Activated naive CD8-positive, alpha-beta T cell treated with anti-CD3 and anti-CD28 coated beads, Interleukin-2, amount 50 U/mL, for 16 hours (primary cell): Measurements from ENCODE around the gene SLCO3A1.

Experiments used
- DNase-seq: peaks from one replicate; pipeline ENCODE4 v3.0.0-alpha.2; 2020; ENCODE audit warnings: low read depth, low spot score

Gene SLCO3A1

DNA sequence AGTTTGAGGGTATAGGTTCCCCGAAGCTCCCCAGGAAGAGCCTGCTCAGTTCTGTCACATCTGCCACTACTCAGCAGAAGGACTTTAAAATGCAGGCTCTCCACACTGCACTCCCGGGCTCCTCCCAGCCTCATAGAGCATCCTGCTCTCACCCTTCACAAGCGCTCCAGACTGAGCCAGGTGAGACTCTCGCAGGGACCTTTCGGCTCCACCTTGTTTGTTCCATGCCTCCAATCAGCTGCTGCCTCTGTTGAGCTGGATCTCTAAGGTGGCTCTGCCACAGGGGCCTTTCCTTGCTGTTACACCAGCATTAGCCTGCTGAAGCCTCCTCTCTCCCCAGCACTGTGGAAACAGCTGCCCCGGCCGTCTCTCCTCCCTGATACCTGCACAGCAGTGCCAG, 56.1 kb downstream of the SLCO3A1 start:
- DNase-seq: no peak

DNA sequence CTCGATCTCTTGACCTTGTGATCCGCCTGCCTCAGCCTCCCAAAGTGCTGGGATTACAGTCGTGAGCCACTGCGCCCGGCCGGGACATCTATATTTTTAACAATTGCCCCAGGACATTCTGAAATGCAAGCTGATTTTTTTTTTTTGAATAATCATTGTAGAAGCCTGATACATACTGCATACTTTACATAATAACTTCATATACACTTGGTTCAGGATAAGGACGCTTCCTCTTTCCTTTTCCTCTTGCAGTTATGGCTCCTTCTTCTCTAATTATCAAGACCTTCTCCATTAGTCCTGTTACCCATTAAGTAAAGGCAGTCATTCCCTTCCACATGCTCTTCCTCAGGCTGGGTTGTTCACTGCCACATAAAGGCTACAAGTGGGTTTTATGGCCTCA, 58.3 kb downstream of the SLCO3A1 start:
- DNase-seq: no peak

DNA sequence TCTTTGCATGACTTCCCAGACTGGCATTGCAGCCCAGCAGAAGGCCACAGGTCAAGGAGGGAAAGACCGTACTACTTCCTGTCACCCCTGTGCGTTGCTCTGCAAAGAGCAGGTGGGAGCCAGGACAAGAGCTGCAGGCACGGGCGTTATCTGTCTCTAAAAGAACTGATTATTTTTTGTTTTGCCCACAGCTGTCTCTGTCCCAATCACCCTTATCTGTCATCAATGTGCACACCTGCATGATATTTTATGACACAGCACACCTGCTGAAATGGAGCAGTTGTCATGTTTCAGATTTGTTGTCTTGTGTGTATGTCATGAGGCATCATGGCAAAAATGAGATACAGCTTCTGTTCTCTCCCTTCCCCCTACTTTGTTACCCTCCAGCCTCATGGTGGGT, 58.8 kb downstream of the SLCO3A1 start:
- no peak for DNase-seq

DNA sequence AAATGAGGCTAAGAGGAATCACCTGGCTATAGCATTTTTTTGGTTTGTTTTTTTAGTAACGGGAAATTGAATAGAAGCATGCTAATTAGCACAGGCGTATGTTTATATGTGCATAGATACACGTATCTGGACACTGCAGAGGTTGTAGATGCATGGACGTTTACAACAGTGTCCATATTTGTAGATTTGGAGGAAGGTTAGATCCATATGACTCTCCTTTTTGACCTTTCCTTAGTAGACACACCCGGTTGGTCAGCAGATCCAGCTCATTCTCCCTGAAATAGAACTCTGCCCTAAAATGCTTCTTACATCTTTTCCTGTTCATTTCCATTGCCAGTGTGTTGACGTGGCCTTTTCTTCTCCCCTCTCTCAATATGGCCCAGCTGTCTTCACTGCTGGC, 60.1 kb downstream of the SLCO3A1 start:
- no peak for DNase-seq

DNA sequence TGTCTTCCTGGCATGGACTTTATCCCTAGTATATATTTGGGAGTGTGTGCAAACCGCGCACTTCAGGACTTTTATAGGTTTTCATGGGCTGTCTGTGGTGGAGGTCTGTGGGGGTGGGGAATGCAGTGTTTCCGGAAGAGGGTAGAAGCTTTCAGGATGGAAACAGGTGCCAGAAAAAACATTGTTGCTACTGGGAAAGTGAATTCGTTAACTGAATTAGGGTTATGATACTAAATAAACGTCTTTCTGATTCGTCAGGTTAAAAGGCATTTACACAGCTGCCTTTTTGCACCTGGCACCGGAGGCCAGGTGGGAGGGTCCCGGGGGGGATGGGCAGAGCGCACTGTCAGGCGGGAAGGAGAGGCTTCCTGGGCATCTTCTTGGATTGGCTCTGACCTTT, 62.1 kb downstream of the SLCO3A1 start:
- no peak for DNase-seq

DNA sequence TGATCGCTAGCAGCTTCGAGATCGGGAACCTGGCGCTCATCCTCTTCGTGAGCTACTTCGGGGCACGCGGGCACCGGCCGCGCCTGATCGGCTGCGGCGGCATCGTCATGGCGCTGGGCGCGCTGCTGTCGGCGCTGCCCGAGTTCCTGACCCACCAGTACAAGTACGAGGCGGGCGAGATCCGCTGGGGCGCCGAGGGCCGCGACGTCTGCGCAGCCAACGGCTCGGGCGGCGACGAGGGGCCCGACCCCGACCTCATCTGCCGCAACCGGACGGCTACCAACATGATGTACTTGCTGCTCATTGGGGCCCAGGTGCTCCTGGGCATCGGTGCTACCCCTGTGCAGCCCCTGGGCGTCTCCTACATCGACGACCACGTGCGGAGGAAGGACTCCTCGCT, 62.5 kb downstream of the SLCO3A1 start:
- DNase-seq: no peak

DNA sequence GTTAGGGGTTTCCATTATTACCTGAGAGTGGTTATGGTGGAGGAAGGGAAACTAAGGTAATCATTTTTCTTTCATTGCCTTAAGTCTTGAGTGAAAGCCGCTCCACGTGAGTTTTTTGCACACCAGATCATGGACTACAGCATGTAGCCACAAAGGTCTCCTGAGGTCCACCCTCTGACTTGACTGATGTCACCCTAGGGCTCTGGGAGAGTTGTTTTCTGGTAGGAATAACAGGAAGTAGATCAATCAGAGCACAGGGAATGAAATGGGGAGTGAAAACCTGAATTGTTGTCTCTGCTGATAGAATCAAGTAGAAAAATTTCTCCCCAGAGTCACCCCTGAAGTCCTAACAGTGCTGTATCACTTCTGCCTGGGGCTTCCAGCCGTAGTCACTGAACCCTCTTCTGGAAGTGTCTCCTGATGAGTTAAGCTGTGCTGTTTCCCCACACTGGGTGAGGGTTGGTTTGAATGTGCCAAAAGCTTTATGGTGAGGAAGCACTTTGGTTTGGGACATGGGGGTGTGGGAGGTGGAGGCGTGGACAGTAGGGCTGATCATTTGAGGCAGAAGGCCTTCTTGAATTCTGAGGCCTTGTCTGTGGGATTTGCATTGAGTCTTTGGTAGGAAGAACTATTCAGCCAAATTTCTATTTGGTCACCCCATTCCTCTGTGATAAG, 64.3 kb downstream of the SLCO3A1 start:
- no peak for DNase-seq

DNA sequence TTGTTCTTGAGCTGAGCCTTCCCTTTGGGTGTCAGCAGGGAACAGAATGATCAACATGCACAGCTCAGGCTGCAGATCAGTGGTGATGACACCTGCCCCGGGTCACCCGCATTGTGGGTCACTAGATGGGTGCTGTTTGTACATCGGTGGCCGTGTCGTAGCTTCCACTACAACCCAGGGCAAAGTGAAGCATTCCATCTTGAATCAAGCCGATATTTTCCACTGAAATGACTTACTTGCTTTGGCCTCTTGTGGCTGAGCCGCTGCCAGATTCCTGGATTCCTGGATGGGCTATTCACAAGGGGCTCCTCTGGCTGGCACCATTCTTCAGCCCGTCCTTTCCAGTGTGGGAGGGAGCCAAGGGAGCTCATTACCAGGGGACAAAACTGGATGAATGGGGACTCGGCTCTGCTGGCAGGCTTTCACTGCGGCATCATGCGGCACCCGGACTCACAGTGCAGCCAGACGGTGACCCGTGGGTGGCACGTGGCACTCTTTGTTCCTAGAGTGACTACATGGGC, 65.6 kb downstream of the SLCO3A1 start:
- no peak for DNase-seq

DNA sequence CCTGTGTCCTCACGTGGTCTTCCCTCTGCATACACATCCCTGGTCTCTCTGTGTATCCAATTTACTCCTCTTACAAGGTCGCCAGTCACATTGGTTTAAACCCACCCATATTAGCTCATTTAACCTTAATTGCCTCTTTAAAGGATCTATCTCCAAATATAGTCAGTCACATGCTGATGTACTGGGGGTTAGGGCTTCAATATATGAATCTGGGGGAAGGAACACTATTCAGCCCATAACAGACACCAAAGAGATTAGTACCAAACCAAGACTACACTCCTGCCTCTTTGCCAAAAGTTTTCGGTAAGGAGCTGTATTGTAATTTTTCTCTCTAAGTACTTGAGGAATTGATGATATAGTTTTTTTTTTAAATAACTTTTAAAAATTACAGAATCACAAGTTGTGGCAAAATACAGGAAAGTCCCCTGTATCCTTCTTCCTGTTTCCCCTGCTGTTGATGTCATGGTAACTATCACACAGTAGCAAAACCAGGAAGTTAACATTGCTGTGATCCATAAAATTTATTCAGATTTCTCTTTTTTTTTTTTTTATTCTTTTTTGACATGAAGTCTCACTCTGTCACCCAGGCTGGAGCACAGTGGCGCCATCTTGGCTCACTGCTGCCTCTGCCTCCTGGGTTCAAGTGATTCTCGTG, 67.8 kb downstream of the SLCO3A1 start:
- DNase-seq: no peak

DNA sequence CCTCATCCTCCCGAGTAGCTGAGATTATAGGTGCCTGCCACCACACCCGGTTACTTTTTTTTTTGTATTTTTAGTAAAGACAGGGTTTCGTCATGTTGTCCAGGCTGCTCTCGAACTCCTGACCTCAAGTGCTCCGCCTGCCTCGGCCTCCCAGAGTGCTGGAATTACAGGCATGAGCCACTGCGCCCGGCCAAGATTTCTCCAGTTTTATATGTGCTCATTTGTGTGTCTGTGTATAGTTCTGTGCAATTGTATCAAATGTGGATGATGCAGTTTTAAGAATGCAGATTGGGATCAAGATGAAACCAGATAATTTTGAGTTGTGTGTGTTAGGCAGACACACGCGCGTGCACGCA, 68.3 kb downstream of the SLCO3A1 start:
- no peak for DNase-seq

DNA sequence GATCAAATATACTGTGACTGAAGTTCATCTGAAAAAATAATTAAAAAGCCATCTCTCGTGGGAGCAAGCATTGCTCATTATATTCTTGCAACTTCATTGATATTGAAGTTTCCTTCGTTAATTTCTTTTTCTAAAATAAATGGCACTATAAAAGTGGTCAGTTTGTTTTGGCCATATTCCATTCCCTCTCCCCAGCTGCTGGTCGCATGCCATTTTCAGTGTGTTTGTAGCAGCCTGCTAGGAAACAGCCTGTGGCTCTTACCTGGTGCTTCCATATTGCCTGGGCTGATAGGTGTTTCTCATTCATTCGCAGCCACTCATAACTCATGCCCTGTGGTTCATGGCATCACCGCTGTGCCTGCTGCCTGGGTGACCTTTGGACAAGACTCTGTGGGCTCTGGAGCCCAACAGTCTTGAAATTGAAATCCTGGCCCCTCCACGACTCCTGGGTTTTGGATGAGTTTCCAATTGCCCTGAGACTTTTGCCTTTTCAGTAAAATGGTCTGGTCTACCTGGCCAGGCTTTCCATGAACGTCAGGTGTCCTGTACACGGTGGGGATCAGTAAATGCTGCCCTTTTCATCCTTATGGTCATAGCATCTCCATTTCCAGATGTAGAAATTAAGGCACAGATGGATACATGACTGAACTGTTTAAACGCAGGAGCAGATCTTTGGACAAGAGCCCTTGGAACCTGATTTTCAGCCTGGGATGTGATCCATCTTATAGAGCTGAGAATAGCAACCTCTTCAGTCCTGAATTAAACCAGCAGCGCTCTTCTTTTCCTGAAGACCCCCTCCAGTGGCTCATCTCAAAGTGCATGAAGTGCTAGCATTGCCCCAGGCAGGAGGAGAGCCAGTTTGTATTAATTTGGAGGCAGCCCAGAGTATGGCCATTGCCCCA, 69.4 kb downstream of the SLCO3A1 start:
- DNase-seq: no peak

DNA sequence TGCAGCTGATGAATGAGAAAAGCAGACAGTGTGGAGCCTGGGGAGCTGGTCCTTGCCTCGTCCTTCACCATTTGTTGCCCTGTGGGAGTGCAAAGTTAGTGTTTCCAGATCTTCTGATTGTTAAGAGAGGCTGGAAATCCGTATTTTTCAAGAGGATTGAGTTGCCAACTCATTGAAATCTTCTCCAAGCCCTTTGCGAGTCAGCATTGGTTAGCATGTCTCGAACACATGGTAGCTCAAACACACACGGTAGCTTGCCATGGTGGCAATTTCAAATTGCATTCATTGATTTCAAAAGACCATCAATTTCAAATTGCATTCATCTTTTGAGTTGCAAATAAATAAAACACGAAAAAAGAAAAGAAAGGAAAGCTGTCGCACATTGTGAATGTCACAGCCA, 70.7 kb downstream of the SLCO3A1 start:
- DNase-seq: no peak

DNA sequence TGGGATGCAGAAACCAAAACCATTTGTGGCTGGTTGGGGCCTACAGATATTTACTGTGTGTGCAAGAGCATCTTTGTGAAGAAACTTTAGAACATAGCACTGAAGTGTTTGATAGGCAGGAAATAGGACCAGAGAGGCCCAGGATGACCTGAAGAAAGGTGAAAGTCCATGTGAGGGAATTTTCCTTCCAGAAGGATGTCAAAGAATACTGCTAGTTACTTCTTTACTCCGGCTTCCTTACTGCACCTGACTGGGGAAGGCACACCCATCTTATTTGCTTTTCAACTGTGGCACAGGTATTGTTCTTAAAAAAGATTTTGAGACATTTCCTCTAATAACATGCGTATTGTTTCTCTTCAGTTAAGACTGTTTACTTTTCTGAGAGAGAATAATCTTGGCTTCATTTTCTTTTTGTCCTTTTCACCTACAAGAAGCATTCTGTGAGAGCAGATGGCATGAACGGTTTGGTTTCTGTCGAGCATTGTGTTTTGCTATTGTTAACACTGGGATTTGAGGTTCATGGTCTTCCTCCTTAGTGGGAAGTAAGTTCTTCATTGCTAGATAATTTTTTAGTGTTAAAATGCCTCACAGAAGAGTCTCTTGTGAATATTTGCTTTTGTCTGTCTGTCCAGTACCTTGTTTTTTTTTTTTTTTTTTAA, 71.5 kb downstream of the SLCO3A1 start:
- DNase-seq: no peak

DNA sequence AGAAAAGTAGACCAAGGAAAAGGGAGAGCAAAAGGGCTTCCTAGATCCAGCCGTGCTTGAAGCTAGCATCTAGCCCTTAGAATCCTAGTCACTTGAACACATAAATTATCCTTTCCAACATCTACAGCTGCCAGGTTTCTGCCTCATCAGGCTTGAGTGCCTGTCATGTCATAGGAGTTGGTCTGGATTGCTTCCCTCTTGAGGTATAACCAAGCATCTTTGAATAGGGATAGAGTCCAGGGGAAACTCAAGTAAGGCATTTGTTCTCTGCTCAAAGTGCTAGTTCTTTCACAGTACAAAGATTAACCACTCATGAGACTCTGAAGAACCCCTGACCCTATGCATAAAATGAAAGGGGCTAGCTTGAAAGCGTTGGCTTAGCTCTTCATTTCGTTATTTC, 72.3 kb downstream of the SLCO3A1 start:
- no peak for DNase-seq

DNA sequence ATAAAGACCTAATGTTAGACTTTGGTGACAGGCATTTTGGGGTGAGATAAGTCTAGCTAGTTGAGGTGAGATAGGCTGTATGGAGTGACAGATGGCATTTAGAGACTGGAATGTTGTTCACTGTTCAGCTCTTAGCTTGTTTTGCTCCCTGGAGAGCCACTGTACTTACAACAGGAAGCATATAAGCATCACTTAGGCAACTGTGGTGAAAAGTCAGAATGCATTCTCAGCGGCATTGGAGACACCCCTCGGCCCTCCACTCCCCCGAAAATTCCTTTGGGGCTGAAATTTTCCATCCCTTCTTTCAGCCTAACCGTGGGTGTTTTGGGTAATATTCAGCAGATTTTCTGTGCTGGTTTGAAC, 73.4 kb downstream of the SLCO3A1 start:
- no peak for DNase-seq

DNA sequence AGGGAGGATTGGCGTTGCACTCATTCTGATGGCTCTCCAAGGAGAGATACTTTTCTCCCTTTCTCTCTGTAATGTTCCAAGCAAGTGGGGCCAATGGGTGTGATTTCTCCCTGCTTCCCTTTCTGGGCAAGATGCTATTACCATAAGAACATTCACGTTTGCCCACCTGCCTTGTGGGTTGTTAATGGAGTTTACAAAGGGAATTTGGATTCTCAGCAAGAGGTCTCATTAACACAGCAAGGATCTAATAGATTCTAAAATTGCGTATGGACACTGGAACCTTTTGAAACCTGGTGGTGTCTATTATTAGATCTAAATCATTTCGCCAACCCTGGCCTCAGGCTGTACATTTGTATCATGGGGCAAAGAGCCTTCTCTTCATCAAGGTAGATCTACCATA, 74.1 kb downstream of the SLCO3A1 start:
- no peak for DNase-seq

DNA sequence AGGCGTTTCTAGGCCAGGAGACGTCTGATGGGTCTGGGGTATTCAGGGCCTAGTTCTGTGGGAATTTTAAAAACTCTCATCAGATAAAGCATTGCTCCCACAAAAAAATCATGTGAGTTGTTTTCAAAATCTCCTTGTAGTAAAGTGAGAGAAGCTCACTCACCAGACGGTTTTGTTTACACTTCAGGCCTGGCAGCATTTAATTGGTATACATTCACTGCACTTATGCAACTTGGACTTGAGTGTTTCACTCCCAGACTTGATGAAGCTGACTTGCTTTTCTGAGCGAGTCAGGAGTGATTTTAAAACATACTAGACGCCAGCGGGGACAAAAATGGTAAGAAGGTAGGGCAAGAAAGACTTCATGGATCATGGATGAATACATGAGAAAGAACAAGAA, 75.2 kb downstream of the SLCO3A1 start:
- no peak for DNase-seq

DNA sequence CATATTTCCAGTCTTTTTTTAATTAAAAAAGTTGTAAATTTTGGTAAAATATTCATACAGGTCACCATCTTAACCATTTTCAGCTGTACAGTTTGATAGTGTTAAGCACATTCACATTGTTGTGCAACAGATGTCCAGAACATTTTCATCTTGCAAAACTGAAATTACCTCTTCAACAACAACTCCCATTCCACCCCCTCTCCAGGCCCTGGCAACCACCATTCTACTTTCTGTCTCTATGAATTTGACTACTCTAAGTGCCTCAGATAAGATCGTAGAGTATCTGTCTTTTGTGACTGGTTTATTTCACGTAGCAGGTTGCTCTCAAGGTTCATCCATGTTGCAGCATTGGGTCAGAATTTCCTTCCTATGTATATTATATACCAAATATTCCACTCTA, 76.0 kb downstream of the SLCO3A1 start:
- no peak for DNase-seq

DNA sequence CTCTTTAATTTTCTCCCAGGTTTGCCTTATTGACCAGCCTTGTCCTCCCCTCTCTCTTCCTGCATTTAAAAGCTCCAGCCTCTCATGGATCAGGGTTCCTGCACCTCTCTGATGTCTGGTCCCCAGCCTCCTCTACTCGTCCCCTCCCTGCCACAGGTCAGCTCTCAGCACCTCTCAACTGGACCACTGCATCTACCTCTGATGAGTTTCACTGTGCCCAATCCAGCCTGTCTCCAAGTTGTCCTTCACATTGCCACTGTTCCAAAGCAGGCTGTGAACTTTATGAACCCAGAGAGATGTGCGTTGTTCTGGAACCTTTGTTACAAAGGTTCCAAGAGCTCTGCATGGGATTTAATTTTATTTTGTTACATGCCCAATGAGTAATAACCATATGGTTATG, 76.6 kb downstream of the SLCO3A1 start:
- no peak for DNase-seq

DNA sequence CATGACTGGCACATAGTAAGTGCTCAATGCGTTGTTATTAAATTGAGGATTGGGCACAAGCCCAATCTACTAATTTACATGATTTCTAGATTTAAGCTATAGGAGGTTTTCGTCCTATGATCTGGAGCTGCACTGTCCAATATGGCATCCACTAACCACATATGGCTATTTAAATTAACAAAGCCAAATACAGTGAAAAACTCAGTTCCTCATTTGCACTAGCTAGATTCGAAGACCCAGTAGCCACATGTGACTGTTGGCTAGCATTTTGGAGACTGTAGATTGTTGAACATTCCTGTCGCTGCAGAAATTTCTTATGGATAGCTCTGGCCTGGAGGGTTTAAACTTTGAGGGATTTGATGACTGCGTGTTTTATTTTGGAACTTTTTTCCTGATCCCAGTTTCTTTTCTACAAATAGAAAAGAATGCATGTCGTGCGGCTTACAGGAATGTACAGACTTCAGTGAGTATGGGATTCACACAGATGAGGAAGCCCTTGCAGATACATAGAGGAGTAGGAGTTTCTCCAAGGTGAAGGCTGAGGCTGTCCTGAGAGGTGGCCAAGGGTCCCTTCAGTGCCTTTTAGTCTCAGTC, 82.8 kb downstream of the SLCO3A1 start:
- no peak for DNase-seq

DNA sequence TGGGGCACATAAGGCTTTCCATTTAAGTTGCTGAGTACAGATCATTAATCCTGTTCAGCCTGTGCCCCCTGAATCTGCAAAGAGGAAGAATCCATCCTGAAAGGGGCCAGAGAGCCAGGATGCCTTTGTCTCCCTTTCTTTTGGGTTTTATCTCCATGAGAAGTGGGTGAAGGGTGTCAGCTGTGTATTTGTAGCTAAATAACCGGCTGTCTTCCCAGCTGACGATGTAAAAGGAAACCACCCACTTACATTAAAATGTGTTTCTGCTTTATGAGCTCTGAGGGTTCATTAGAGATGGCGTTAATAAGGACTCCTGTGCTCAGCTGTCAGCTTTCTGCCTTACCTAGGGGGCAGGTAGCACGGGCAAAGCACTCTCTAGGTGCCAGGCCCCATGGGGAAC, 83.4 kb downstream of the SLCO3A1 start:
- DNase-seq: no peak

DNA sequence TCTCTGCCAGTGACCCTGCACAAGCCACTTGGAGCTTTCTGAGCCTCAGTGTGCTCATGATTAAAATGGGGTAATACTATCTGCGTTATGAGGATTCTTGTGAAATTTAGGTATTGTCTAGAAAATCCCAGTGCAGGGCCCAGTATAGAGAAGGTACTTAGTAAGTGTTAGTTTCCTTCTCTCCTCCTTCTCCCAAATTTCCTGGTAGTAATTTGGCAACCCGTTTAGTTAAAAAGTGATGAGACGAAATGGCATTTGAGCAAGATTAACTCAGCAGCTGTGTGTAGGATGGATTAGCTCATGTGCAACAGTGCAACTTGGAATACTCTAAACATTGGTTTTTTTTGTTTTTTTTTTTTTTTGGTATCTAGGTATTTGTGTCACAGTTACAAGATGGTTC, 84.6 kb downstream of the SLCO3A1 start:
- DNase-seq: no peak
